SU-DHL-6 (cell line): Measurements from ENCODE around the gene PLAAT5.

ENCODE experiments used
- EZH2phosphoT487 ChIP-seq: fragments of 200-600 bp; sonication (generic), shearing (Covaris generic); conservative IDR thresholded peaks from 2 replicates; pipeline ENCODE4 v1.6.1; 2018; ENCODE audit warnings: mild to moderate bottlenecking, antibody characterized with exemption, low read length, moderate library complexity, mixed read lengths
- TF ChIP-seq, protein P1 (sequence below): fragments of 200-600 bp; sonication (generic); IDR thresholded peaks from one replicate; pipeline ENCODE4 v1.5.1; 2017; ENCODE audit warnings: antibody characterized with exemption, mild to moderate bottlenecking, low read length, moderate library complexity; ENCODE audit not compliant: insufficient read depth, poor library complexity, severe bottlenecking

DNA sequence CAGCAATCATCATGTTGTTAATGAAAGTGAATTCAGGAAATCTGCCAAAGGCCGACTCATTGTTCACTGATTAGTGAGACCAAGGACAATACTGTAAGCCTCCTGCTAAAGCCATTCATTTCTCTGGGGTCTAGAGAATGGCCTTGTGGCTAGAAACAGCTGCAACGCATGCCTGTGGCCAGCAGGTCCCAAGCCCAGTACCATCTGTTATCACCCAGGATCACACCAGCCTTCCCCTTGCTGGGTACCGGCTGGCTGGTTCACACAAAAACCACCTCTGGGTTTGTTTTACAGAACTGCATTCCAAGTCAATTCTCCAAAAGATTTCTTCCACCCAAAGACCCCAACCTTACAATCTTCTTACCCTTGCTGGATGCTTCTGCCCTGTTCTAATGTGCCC, 1.1 kb downstream of the PLAAT5 start:
- TF ChIP-seq, protein P1, sequence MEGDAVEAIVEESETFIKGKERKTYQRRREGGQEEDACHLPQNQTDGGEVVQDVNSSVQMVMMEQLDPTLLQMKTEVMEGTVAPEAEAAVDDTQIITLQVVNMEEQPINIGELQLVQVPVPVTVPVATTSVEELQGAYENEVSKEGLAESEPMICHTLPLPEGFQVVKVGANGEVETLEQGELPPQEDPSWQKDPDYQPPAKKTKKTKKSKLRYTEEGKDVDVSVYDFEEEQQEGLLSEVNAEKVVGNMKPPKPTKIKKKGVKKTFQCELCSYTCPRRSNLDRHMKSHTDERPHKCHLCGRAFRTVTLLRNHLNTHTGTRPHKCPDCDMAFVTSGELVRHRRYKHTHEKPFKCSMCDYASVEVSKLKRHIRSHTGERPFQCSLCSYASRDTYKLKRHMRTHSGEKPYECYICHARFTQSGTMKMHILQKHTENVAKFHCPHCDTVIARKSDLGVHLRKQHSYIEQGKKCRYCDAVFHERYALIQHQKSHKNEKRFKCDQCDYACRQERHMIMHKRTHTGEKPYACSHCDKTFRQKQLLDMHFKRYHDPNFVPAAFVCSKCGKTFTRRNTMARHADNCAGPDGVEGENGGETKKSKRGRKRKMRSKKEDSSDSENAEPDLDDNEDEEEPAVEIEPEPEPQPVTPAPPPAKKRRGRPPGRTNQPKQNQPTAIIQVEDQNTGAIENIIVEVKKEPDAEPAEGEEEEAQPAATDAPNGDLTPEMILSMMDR, result no peak
- TF ChIP-seq EZH2phosphoT487, result no peak
